Left forelimb (tissue), 1 donor: ENCODE data around the gene WNT3A.
A peak's percentile ranks its signal among the peaks of the same experiment; 100 is the strongest.

Source experiments
- DNase-seq: peaks from one replicate; pipeline ENCODE4 v3.0.0-alpha.2; 2018; ENCODE audit warnings: low spot score

The WNT3A gene

DNA sequence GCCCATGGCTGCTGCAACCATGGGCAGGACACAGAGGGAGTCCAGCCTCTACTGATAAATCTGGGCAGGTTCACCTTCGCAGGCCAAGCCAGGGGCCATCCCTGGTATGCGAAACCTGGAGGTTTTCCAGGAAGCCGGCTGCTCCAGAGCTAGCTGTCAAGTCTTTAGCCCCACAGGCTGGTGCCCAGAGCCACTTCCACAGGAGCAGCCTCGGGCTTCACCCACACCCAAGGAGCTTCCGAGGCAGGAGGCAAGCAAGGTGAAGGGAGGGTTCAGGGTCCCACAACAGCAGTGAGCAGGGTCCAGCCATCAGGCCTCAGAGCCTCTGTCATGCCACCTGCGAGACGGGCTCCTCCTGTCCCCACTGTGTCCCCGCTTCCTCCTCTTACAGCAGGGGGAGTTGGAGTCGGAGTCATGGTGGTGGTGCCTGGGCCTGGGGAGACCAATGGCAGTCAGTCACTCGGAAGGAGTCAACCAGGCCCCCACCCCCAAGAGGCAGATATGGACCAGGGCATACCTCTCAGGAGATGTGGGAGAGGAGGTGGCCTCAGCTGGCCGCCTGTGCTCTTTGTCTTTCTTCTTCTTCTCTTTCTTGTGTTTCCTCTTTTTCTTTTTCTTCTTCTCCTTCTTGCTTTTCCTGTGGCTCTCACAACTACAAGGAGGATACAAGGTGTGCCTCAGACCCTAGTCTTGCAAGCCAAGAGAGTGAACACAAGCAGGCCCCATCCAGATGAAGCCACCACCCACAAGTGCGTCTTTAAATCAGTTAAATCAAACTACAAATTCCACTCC, 94.2 kb downstream of the WNT3A start:
- no peak for DNase-seq

DNA sequence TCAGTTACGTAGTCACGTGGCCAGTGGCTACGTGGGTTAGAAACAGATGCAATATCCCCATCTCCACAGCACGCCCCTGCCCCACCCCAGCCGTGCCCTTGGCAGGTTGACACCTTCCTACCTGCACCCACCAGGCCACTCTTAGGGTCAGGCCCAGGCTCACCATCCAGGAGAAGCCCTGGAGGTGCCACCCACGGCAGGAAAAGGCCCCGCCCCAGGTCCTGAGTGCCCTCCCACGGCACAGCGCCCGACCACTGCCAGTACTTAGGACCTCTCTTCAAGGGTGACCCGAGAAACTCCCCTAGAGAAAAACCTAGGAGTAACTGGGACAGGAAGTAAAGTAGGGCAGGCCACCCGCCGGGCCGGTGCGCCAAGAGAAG, 94.8 kb downstream of the WNT3A start:
- no peak for DNase-seq

DNA sequence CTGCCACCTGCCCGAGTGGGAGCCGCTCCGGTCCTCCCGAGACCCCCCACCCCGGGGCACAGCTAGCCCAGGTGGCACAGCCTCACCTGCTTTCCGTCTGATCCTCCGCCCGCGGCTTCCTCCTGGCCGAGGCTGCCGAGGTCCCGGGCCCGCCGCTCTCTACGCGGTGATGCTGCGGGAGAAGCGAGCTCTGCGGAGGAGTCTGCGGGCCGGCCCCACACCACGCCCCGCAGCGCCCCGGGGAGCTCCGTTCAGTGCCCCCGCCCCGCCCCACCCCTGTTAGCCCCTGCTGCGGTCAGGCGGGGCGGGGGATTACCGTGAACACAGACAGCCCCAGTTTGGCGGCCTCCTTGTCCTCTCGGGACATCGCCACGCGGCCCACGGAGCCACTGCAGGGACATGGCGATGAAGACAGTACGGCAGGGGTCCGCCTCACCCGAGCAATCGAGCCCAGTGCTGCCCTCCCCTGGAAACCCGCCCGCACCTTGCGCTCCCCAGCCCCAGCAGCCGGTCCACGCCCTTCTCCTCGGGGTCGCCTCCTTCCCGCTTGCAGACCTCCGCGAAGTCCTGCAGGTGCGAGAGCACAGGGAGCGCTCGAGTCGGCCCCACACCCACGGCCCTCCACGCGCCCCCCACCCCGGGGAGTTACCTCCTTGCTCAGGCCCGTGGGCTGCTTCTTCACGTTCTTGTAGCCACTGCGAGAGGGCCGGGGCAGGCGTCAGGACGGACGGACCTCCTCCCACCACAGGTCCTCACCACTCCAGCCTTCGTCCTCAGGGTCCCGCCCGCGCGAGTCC, 95.4 kb downstream of the WNT3A start:
- DNase-seq, result no peak

DNA sequence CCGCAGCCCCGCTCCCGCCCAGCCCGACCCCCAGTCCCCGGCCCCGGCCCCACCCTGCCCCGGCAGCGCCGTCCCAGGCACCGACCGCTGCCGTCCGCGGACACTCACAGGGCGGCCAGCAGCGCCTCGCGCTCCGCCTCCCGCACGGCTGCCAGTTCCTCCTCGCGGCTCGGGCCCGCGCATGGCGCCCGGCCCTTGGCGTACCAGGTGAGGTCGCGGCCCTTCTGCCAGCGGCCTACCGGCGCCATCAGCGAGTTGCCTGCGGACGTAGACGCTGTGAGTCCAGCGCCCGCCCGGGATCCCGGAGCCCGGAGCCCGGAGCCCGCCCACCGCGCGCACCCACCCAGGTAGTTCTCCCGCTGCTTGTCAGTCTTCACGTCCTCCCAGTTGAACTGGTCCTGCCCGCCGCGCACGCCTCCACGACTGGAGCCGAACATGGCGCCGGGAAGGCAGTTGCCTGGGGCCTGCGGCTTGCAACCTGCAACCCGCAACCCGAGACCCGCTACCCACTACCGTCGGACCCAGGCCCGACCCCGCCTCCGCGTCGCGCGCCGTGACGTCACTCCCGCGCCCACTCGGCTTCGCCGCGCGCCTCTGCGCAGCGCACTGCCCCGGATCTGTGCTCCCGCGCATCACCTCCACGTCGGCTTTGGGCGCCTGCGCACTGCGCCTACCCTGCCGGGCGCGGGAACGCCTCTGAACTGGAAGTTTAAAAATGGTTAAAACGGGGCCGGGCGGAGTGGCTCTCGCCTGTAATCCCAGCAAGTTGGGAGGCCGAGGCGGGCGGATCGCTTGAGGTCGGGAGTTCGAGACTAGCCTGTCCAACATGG, 96.2 kb downstream of the WNT3A start, which contains the start of gene C1orf35:
C1orf35 (minus strand) TSS at position 535 of the 830 bp plus-strand sequence; CDS start at position 437, 98 bp downstream.
- peak; percentile 97 for DNase-seq

DNA sequence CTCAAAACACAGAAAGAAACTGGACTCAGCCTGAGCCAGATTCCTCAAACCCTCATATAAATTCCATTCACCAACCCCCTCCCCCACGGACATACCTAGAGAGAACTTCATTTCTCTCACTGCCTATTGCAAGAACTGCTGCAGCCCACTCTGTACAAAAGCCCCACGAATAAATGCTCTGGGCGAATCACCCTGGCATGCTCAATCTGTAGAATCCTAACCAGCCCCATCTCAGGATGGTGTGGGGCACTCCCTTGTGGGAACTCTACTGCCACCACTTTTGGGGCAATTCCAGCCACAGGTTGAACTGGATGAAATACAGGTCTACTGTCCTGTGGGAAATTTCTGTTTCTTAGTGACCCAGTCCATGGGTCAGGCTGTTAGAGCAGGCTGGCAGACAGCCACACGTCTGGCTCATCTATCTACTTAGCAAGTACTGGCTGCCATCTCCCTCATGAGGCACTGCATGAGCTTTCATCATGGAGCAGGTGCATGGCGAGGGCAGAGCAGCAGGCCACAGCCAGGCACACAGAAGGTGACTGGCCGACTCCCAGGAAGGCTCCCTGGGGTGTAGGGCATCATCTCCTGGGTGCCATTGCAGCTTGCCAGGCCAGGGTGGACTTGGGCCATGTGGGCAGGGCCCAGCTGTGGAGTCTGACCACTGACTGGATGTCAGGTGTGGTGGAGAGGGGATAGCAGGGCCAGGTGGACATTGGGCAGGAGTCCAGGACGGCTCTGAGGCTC, 97.9 kb downstream of the WNT3A start:
- DNase-seq, result no peak

DNA sequence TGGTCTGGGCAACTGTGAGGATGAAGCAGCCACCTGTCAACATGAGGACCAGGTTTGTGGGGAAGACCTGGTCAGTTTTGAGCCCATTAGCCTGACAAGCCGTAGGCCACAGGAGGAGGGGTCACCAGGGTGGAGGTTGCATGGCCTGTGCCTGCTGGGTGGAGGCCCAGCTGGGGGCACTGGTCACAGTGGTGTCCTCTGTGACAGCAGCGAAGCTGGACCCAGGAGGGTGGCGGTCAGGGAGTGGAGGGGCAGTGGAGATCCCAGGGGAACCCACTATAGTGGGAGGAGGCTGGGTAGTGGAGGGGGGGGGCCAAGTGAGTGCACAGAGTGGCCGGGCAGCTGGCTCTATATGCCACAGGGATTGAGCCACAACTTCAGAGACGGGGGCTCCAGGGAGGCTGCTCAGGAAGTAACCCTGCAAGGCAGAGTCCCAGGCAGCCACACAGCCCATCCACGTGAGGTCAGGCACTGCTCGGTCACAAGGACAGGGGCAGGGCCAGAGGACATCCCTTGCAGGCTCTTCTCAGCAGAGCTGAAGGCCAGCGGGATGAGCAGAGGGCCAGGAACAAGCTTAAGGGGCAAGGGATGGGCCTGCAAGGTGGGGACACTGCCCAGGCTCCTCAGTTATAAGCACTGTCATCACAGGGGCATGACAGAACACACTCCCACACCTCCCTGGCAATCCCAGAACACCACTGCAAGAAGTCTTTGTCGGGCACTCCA, 98.6 kb downstream of the WNT3A start:
- no peak for DNase-seq

DNA sequence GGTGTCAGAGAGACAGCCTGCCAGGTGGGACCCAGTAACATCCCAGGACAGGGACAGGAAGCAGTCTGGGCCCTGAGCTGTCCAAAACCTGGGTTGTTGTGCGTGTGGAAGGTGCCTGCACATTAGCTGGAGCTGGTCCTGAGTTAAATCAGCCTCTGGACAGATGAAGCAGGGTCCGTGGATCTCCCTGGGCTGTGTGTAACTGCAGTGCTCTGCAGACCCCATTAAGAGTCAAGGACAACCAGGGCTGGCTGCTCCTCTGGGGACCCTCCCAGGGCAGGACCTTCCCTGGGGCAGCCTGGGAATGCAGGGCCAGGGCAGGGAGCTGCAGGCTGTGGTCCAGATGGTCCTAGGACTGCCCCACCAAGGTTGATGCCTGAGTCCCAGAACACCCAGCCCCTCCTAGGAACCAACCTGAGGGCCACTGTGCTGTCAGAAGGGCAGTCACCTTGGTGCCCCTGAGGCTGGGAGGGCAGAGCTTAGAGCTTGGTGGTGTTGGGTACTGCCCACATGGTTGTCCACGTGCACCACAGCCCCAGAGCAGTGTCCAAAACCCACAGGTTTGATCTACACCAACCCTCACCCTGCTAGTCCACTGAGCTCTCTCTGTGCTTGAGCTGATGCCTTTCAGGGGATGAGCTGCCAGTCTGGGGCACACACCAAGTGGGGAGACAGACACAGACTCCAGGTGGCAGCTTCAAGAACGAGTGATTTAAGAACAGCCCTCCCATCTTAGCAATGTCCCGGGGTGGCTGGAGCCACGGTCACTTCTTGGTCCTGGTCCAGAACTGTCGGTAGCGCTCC, 99.4 kb downstream of the WNT3A start:
- no peak for DNase-seq

DNA sequence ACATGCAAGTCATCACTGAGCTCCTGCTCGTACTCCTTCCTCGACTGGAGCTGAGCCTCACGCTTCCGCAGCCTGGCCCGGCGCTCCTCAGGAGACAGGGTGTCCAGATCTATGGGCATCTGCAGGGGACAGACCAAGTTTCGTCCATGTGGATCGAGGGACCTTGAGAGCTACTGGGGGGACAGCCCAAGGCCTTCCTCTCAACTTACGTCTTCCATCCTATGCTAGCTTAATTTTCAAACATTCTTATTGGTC, 99.9 kb downstream of the WNT3A start:
- no peak for DNase-seq

DNA sequence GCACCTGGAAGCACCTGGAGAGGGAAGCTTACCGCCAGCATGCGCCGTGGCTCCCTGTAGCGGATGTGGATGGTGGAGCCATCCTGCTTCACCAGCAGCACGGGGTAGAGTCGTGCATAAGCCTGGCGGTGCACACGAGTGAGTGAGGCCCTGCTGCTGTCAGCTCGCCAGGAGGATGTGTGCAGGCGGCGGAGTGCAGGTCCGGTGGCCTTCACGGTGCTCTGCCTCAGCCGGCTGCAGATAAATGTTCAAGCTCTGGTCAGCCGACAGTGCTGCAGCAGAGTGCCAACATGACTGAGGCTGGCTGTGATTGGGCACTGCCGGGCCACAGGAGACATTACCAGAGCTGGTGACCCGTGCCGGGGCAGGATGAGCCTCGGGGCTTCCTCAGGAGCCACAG, 100.8 kb downstream of the WNT3A start:
- no peak for DNase-seq

DNA sequence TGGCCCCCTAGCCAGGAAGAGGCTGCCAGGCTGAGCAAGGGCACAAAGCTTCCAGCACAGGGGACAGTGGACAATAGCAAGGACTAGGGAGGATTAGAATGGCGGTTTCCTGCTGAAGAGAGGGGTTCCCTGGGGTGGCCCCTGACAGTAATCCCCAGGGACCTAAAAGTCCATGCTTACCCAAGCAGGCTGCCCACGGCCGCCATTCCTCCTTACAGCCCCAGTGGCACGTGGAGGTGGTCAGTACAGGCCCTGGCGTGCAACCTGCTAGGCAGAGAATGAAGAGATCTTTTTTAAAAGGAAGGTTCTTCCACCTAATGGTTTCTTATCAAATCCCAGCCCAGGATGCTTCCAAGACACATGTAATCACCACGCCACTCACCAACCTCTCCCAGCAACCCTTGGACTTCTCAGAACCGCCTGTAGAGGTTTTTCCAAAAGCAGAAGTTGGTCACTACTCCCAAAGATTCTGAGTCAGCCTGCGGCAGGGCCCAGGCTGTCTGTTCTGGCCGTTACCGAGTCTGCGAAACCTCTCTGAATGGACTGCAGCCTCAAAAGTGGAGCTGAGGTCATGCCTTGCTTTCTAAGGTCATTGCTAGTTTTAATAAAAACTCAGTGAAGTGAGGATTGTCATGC, 101.4 kb downstream of the WNT3A start:
- DNase-seq, result no peak

DNA sequence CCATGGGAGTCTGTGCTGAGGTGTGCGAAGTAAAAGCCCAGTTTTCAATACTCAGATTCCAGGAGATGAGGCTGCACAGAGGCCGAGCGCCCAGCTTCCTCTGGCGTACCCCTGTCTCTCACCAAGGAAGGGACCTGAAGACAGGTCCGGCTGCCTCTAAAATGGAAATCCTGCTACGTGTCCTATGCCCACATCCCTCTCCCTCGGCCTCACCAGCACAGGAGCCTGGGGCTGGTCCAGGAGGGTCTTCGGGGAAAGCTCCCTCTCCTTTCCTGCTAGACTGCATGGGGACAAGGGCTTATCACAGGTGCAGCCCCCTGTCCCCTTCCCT, 101.9 kb downstream of the WNT3A start:
- DNase-seq, result no peak

DNA sequence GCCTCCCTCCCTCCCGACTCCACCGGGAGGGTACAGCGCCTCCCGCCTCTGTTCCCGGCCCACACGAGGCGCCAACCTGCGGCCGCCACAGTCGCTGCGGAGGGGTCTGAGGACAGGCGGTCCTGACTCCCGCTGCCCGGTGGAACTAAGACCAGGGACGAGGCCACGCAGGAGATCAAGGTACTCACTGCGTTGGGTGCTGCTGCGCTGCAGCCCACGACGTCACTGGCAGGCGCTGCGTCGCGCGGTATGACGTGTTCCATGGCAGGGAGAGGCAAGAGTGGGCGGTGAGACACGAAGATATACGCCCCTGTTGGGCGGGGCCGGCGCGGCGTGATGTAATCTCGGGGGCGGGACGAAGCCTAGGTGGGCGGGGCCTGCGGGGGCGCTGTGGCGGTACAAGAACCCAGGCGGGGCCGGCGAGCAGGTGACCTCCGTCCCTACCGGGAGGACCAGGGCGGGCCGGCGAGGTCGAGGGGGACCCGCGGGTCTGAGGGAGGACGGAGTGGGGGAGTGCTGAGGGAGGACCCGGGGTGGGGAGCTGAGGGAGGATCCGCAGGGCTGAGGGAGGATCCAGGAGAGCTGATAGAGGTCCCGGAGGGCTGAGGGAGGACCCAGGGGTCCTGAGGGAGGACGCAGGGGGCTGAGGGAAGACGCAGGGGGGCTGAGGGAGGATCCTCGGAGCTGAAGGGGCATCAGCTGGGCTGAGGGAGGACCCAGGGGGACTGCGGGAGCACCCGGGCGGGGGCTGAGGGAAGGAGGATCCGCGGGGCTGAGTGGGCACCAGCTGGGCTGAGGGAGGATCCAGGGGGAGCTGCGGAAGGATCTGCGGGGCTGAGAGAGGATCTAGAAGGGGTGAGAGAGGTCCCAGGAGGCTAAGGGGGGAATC, 102.5 kb downstream of the WNT3A start, which contains the start of gene MRPL55:
MRPL55 (minus strand) TSS at position 227 of the 889 bp plus-strand sequence. CDS start 1,039 bp downstream, outside the sequence.
- DNase-seq, result peak; percentile 100

DNA sequence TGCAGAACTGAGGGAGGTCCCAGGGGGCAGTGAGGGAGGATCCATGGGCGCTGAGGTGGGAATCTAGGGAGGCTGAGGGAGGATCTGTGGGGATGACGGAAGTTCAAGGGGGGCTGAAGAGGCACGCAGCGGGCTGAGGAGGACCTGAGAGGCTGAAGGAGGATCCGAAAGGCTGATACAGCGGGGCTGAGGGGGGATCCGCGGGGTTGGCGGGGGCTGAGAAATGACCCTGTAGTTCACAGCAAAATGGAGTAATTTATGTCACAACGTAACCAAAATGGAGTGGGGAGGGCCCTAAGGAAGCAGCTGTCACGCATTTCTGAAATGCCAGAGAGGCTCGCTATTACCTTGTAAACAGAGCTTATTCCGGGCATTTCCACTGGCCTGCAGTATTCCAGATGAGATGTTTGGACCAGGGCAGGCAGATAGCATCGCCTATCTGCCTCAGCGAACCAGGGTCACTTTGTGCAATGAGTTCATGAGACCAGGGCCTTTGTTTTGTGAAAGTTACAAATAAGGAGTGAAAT, 103.2 kb downstream of the WNT3A start:
- no peak for DNase-seq

DNA sequence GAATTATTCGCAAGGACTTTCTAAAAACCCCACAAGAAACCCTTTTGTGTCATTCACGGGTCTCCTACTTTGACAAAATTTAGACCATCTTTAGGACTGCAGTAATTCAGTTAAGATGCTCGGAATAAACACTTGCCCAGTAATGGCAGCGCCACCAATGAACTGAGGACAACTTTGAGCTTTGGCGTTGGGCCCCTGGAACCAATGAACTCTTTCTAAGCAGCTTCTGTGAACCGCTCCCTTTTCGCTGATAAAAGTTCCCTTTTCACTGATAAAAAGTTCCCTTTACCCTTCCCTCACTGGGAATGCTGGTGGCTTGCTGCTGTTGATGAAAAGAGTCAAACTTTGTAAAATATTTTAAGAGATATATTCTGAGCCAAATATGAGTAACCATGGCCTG, 103.8 kb downstream of the WNT3A start:
- DNase-seq, result no peak
